Stimulated activated CD4-positive, alpha-beta T cell treated with anti-CD3 and anti-CD28 coated beads, Interleukin-12 subunit alpha, Interleukin-12 subunit beta, amount 100 ng/mL, for 48 hours (primary cell): ENCODE measurements around the gene TNS1.

Experiments used
- DNase-seq, 3 donors: peaks; one replicate each; pipeline ENCODE4 v3.0.0-alpha.2; 2020; ENCODE audit warnings: low read depth in 2 of 3, low spot score in 1 of 3

Gene TNS1

DNA sequence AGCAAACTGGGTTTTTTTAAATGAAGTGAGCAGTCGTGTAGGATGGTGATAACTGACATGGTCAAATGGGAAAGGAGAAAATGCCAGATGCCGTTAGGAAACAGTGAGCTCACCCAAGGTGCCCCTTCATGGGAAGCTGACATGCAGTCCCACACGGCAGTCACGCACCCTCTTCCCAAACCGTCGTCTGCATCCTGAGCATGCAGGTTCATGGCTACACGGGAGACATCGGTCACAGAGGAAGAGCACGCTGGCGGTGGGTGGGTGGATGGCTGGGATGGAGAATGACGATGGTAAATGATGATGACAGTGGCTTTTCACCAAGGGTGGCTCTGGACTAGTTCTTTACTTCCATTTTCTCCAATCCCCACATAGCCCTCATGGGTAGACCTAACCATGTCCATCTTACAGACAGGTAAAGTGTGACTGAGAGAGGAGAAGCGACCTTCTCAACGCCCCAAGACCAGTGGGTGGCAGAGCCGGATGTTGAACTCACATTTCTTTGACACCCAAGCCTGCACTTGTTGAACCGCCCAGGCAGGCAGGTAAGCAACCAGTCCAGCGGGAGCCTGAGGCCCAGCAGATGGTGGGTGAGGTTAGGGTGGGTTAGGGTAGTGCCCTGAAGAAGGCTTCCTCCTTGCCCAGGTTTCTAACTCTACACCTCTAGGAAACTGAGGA lies 44.5 kb downstream of the TNS1 start:
- no peak for DNase-seq

DNA sequence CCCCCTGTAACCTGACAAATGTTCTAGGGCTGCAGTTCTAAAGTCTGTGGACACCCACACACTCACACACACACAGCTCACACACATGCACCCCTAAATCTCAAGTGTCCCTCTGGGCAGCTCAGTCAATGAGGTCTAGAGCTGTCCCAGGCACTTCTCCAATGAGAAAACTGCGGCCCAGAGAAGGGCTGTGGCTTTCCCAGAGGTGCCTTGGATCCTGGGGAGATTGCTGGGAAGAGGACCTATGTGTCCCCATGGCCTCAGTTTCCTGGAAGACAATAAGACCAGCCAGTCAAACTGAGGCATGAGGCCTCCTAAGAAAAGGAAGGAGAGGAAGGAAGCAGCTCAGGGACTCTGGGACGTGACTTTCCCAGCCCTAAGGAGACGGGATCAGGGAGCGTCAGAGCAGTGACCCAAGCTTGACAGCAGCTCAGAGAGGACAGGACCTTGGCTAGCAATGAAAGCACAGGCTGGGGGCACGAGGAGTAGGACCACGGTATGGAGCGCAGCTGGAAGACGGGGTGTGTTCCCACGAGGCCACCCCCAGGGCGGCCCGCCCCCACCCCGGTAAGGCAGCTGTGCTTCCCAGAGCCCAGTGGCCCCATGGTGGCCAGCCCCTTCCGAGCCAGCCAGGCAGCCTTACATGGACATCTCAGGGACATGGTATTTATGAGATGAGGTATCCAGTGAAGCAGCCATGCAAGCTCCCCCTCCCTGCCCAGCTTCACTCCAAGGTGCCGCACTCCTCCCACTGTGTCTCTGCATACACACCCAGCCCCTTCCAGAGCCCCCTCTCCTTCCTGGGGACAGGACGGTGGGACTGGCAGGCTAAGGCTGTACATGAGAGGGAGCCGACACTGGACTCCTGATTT lies 46.0 kb downstream of the TNS1 start:
- DNase-seq = no peak

DNA sequence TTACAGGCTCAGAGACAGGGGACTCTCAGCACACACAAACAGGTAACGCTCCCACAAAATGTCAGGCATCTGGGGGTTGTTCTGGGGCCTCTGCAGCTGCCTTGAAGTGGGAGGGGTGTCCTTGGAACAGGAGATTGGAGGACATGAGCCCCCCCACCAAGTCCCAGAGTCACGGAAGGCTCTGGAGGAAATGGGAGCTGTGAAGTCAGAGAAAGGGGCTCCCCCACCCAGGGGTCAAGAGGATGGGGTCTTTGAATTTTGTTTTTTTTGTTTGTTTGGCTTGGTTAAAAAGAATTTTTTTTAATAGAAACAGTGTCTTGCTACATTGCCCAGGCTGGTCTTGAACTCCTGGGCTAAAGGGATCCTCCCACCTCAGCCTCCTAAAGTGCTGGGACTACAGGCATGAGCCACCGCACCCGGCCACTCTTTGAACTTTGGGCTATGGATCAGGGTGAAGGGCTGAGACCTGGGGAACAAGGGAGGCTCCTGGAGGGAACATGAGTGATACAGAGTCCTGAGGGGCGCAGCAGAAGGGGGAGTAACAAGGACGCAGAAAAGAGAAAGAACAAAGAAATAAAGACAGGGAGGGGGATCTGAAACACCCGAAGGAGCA lies 46.8 kb downstream of the TNS1 start:
- DNase-seq = no peak

GRCh38 chr2:217954971-217955740 lies 47.6 kb downstream of the TNS1 start:
- DNase-seq = no peak

DNA sequence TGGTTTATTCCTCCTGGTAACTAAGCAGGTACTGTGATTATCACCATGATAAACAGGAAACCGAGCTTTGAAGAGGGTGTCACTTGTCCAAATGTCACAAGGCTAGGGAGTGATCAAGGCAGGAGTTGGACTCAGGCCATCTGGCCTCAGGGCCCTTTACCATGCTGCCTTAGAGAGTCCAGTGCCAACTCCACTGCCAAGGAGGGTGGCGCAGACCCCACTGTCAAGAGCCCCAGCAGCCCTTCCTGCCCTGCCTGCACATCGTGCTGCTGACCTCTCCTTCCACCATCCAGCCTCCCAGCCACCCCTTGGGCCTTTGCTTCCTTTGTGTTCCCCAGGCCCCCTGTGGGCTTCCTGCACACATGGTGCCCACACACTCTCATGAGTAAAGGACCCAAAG lies 48.3 kb downstream of the TNS1 start:
- DNase-seq = no peak

GRCh38 chr2:217954051-217954450 lies 48.7 kb downstream of the TNS1 start:
- no peak for DNase-seq

- no peak for DNase-seq
Measured at GRCh38 chr2:217953531-217953932, 49.3 kb downstream of the TNS1 start.

- DNase-seq = no peak
Measured at GRCh38 chr2:217953011-217953481, 49.7 kb downstream of the TNS1 start.

DNA sequence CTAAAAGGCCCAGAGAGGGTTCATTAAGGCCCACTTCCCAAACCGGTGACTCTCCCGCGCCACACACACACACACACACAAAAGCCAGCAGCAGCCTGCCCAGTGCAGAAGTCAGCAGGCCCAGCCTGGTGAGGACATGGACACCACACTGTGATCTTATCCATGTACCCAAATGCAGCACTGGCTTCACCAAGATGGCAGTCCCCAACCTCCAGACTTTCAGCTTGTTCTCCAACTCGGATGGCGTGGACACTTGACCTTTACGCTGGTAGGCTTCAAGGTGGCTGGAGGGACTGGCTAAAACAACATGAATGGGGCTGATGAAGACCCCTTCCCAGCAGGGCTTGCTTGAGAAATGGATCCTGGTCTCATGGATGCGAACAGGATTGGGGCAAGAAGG lies 50.4 kb downstream of the TNS1 start:
- DNase-seq = no peak

GRCh38 chr2:217951521-217952247 lies 51.1 kb downstream of the TNS1 start:
- no peak for DNase-seq

GRCh38 chr2:217951091-217951490 lies 51.7 kb downstream of the TNS1 start:
- no peak for DNase-seq

GRCh38 chr2:217950401-217950871 lies 52.4 kb downstream of the TNS1 start:
- no peak for DNase-seq

GRCh38 chr2:217949447-217949846 lies 53.3 kb downstream of the TNS1 start:
- no peak for DNase-seq

GRCh38 chr2:217948897-217949296 lies 53.9 kb downstream of the TNS1 start:
- no peak for DNase-seq

DNA sequence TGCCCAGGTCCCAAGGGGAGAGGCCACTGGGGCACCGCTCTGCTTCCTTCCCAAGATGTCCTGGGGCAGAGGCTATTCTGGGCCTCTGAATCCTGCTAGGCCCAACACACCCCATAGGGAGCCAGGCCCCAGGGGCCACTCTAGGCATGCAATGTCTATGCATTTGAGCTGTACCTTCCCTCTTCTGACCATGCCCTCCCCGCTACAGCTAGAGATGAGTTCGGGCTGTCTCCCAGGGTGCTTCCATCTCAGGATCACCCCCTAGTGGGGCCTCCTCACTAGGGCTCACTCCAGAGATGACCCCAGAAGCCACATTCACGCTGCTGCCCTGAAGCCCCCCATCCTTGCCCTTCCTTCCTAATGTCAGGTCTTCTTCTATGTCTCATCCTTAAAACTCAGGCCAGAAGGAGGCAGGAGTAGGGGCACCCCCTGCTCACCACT lies 54.4 kb downstream of the TNS1 start:
- no peak for DNase-seq

- no peak for DNase-seq
Measured at GRCh38 chr2:217947383-217948350, 55.1 kb downstream of the TNS1 start.

GRCh38 chr2:217946051-217946450 lies 56.7 kb downstream of the TNS1 start:
- no peak for DNase-seq

DNA sequence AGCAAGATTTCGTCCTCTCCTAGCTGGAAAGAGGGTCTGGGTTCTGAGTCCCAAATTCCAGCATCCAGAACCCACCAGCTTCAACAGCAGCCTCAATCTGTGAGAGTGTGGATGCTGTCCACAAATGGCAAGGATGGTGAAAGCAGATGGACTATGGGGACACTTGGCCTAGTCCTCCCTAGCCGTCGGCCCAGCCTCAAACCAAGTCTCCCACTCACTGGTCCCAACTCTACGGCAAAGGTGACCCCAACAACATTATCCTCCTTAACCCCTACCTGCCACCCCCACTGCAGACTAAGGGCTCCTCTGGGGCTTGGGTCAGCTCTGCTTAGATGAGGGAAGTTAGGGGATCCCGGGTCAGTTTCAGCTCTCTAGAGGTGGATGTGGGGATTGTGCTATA lies 57.3 kb downstream of the TNS1 start:
- no peak for DNase-seq

DNA sequence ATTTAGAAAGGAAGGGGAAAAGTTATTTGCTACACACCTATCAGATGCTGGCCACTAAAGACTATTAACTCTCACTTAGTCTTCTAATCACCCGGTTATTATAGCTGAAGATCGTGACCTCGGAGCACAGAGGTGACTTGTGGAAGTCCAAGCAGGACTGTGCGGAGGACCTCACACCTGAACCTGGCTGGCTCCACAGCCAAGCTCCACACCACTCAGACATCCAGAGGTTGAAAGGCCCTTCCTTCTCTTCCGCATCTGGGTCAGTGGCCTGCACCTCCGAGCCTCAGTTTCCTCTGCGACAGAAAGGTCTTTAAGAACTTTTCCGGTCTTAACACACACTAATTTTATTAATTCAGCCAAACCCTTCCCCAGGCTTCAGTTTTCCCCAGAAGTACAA lies 57.9 kb downstream of the TNS1 start:
- DNase-seq = no peak
